ENCODE data around the gene FGFR4.

Gene FGFR4

GRCh38 chr5:177109810-177110209, 23.1 kb downstream of the FGFR4 start:
- Histone ChIP-seq H3K27ac (ENCODE audit: low read depth, low read length) (no peak overlapping the region), H3K9me3 (ENCODE audit: control insufficient read depth, insufficient read depth, low read length) (no peaks in the 10 kb centered on the region), H3K9me2 (replicated peaks; ENCODE audit: control insufficient read depth, low read length) (no peaks in the 10 kb centered on the region), H3K36me3 (ENCODE audit: control insufficient read depth, low read length) (no peaks in the 10 kb centered on the region), H3K4me3 (ENCODE audit: low read length) (no peak overlapping the region), H3K27me3 (ENCODE audit: control insufficient read depth, low read length) (no peaks in the 10 kb centered on the region), H3K4me1 (ENCODE audit: control insufficient read depth, low read length) (peaks cover 17% of the 10 kb centered on the region), H3K79me2 (ENCODE audit: control insufficient read depth, low read length) (no peaks in the 10 kb centered on the region), H3F3A (ENCODE audit: control insufficient read depth, insufficient read depth) (no peaks in the 10 kb centered on the region), H4K20me1 (ENCODE audit: control insufficient read depth, insufficient read depth, low read depth, low read length) (no peaks in the 10 kb centered on the region), H3K4me2 (ENCODE audit: low read length) (no peak overlapping the region)
- TF ChIP-seq, protein P1, sequence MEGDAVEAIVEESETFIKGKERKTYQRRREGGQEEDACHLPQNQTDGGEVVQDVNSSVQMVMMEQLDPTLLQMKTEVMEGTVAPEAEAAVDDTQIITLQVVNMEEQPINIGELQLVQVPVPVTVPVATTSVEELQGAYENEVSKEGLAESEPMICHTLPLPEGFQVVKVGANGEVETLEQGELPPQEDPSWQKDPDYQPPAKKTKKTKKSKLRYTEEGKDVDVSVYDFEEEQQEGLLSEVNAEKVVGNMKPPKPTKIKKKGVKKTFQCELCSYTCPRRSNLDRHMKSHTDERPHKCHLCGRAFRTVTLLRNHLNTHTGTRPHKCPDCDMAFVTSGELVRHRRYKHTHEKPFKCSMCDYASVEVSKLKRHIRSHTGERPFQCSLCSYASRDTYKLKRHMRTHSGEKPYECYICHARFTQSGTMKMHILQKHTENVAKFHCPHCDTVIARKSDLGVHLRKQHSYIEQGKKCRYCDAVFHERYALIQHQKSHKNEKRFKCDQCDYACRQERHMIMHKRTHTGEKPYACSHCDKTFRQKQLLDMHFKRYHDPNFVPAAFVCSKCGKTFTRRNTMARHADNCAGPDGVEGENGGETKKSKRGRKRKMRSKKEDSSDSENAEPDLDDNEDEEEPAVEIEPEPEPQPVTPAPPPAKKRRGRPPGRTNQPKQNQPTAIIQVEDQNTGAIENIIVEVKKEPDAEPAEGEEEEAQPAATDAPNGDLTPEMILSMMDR (IDR thresholded peaks at IDR 0.05; ENCODE audit: low read depth, low read length, poor library complexity, severe bottlenecking), result no peak
- no peak for TF ChIP-seq EZH2phosphoT487 (IDR thresholded peaks at IDR 0.05; ENCODE audit: borderline replicate concordance, low read length)

GRCh38 chr5:177111720-177112394, 25.1 kb downstream of the FGFR4 start:
- H3K9me2 ChIP-seq (replicated peaks; ENCODE audit: control insufficient read depth, low read length), result no peaks in the 10 kb centered on the region
- no peak for TF ChIP-seq EZH2phosphoT487 (IDR thresholded peaks at IDR 0.05; ENCODE audit: borderline replicate concordance, low read length)
- TF ChIP-seq, protein P1 (IDR thresholded peaks at IDR 0.05; ENCODE audit: low read depth, low read length, poor library complexity, severe bottlenecking), result peak; percentile 98
- H3K36me3 ChIP-seq (ENCODE audit: control insufficient read depth, low read length), result no peaks in the 10 kb centered on the region
- H3K79me2 ChIP-seq (ENCODE audit: control insufficient read depth, low read length), result no peaks in the 10 kb centered on the region
- no peaks in the 10 kb centered on the region for H4K20me1 ChIP-seq (ENCODE audit: control insufficient read depth, insufficient read depth, low read depth, low read length)
- no peaks in the 10 kb centered on the region for H3K9me3 ChIP-seq (ENCODE audit: control insufficient read depth, insufficient read depth, low read length)
- H3K27me3 ChIP-seq (ENCODE audit: control insufficient read depth, low read length), result no peaks in the 10 kb centered on the region
- no peak overlapping the region for H3K27ac ChIP-seq (ENCODE audit: low read depth, low read length)
- no peaks in the 10 kb centered on the region for H3F3A ChIP-seq (ENCODE audit: control insufficient read depth, insufficient read depth)
- H3K4me1 ChIP-seq (ENCODE audit: control insufficient read depth, low read length), result peaks cover 18% of the 10 kb centered on the region
- H3K4me2 ChIP-seq (ENCODE audit: low read length), result peak overlapping the region; percentile 56
- no peak overlapping the region for H3K4me3 ChIP-seq (ENCODE audit: low read length)

DNA sequence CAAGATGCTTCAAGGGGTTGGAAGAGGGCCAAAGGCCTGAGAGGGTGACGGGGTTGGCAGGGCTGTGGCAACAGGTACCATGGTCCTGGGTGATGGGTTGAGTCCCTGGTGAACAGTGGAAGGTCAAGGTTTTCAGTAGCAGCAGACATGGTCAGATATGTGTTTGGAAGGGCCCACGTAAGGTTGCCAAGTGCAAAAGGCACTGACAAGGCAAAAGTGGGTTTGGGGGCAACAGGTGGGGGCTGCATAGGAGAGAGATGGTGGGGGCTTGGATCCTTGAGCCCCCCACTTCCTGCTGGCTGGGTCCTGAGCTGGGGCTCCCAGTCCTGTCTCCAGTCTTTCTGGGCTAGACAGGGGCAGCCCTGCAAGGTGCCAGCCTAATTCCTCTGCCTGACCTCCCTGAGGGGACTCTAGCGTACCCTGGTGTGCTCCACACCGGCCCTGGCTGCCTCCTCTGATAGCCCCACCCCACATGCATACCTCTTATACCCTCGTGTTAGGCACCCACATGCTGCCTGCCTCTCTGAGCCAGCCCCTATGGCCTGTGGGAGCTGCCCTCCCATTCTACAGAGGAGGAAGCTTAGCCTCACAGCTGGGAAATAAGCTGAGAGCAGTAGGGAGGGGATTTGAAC, 26.0 kb downstream of the FGFR4 start:
- no peak overlapping the region for H3K4me3 ChIP-seq (ENCODE audit: low read length)
- TF ChIP-seq, protein P1 (IDR thresholded peaks at IDR 0.05; ENCODE audit: low read depth, low read length, poor library complexity, severe bottlenecking), result no peak
- TF ChIP-seq EZH2phosphoT487 (IDR thresholded peaks at IDR 0.05; ENCODE audit: borderline replicate concordance, low read length), result no peak
- no peaks in the 10 kb centered on the region for H3K9me2 ChIP-seq (replicated peaks; ENCODE audit: control insufficient read depth, low read length)
- peaks cover 18% of the 10 kb centered on the region for H3K4me1 ChIP-seq (ENCODE audit: control insufficient read depth, low read length)
- no peak overlapping the region for H3K27ac ChIP-seq (ENCODE audit: low read depth, low read length)
- no peak overlapping the region for H3K4me2 ChIP-seq (ENCODE audit: low read length)
- H3K27me3 ChIP-seq (ENCODE audit: control insufficient read depth, low read length), result no peaks in the 10 kb centered on the region
- H3K79me2 ChIP-seq (ENCODE audit: control insufficient read depth, low read length), result no peaks in the 10 kb centered on the region
- H3K36me3 ChIP-seq (ENCODE audit: control insufficient read depth, low read length), result no peaks in the 10 kb centered on the region
- H3F3A ChIP-seq (ENCODE audit: control insufficient read depth, insufficient read depth), result no peaks in the 10 kb centered on the region
- H3K9me3 ChIP-seq (ENCODE audit: control insufficient read depth, insufficient read depth, low read length), result no peaks in the 10 kb centered on the region
- H4K20me1 ChIP-seq (ENCODE audit: control insufficient read depth, insufficient read depth, low read depth, low read length), result no peaks in the 10 kb centered on the region

Measured in DOHH2 (cell line).